GM23338 (cell line): ENCODE results near the gene FRMD4A. TPM values are rescaled to one million over a fixed set of nuclear protein-coding genes. Genes with fewer than 3 reads are reported as not detected.

Experiments
- ATAC-seq: fragments of 200-7000 bp; cut with Tn5 transposase; 3 replicates; pipeline ENCODE4 v1.9.1; 2020
- DNase-seq: peaks from one replicate; pipeline ENCODE4 v3.0.0-alpha.2; 2015; ENCODE audit warnings: low spot score
- H2AFZ ChIP-seq: fragments of 200-600 bp; sonication (generic); 2 replicates; pipeline ENCODE4 v1.8.0; 2016; ENCODE audit warnings: antibody characterized with exemption, mild to moderate bottlenecking, moderate library complexity
- H3F3A ChIP-seq: fragments of 200-600 bp; sonication (generic); replicated peaks from 2 replicates; pipeline ENCODE4 v1.8.0; 2017; ENCODE audit warnings: antibody characterized with exemption, mixed run types, low read depth
- H3K27ac ChIP-seq: fragments of 200-600 bp; sonication (generic); 2 replicates; pipeline ENCODE4 v1.6.1; 2016; ENCODE audit warnings: low read depth
- H3K27me3 ChIP-seq: fragments of 200-600 bp; sonication (generic); 2 replicates; pipeline ENCODE4 v1.8.0; 2016; ENCODE audit warnings: mild to moderate bottlenecking, mixed run types, moderate library complexity; ENCODE audit not compliant: insufficient read depth
- H3K36me3 ChIP-seq: fragments of 200-600 bp; sonication (generic); 2 replicates; pipeline ENCODE4 v1.8.0; 2016; ENCODE audit warnings: mild to moderate bottlenecking; ENCODE audit not compliant: insufficient read depth
- H3K4me1 ChIP-seq: fragments of 200-600 bp; sonication (generic); 2 replicates; pipeline ENCODE4 v1.8.0; 2016; ENCODE audit warnings: mild to moderate bottlenecking, moderate library complexity; ENCODE audit not compliant: insufficient read depth
- H3K4me2 ChIP-seq: fragments of 200-600 bp; sonication (generic); 2 replicates; pipeline ENCODE4 v1.7.1; 2017; ENCODE audit warnings: mixed run types
- H3K4me3 ChIP-seq: fragments of 200-600 bp; sonication (generic); 2 replicates; pipeline ENCODE4 v1.6.1; 2016; ENCODE audit warnings: mixed run types
- H3K79me2 ChIP-seq: fragments of 200-600 bp; sonication (generic); replicated peaks from 2 replicates; pipeline ENCODE4 v1.8.0; 2017; ENCODE audit warnings: mild to moderate bottlenecking; ENCODE audit not compliant: insufficient read depth
- H3K9me2 ChIP-seq: fragments of 200-600 bp; sonication (generic); 2 replicates; pipeline ENCODE4 v1.8.0; 2017; ENCODE audit not compliant: insufficient read depth
- H4K20me1 ChIP-seq: fragments of 200-600 bp; sonication (generic); replicated peaks from 2 replicates; pipeline ENCODE4 v1.8.0; 2017; ENCODE audit warnings: mild to moderate bottlenecking; ENCODE audit not compliant: insufficient read depth
- H3K27ac Mint-ChIP-seq: 2 replicates; pipeline ENCODE4 v1.8.0; 2020; ENCODE audit warnings: inconsistent platforms, mild to moderate bottlenecking, moderate library complexity, mixed read lengths
- H3K27me3 Mint-ChIP-seq: 3 replicates; pipeline ENCODE4 v1.8.0; 2022; ENCODE audit warnings: low read depth, mild to moderate bottlenecking, moderate library complexity, mixed read lengths, inconsistent platforms; ENCODE audit not compliant: insufficient read depth, poor library complexity
- H3K36me3 Mint-ChIP-seq: 3 replicates; pipeline ENCODE4 v1.8.0; 2021; ENCODE audit warnings: low read depth, mild to moderate bottlenecking, inconsistent platforms, moderate library complexity, mixed read lengths
- H3K4me1 Mint-ChIP-seq: 3 replicates; pipeline ENCODE4 v1.8.0; 2020; ENCODE audit warnings: mild to moderate bottlenecking, inconsistent platforms, mixed read lengths
- H3K4me3 Mint-ChIP-seq: 3 replicates; pipeline ENCODE4 v1.8.0; 2021; ENCODE audit warnings: moderate library complexity, mild to moderate bottlenecking, inconsistent platforms, mixed read lengths
- H3K9me3 Mint-ChIP-seq: 3 replicates; pipeline ENCODE4 v1.8.0; 2020; ENCODE audit warnings: moderate library complexity, mild to moderate bottlenecking, inconsistent platforms, mixed read lengths
- CREB1 ChIP-seq: fragments of 250-450 bp; sonication (Bioruptor Pico); IDR thresholded peaks from 2 replicates; pipeline ENCODE4 v1.5.0; 2020; ENCODE audit warnings: low read depth, mild to moderate bottlenecking, moderate library complexity
- CTCF ChIP-seq, 2 experiments: fragments of 200-600 bp in 1 of 2; sonication (generic) in 1 of 2; conservative IDR thresholded peaks; 2 replicates each; pipeline versions ENCODE4 v1.5.1 to v1.6.1; 2016 to 2017; ENCODE audit warnings: antibody characterized with exemption in 2 of 2, low read depth in 2 of 2, mild to moderate bottlenecking in 2 of 2, moderate library complexity in 1 of 2
- ETS1 ChIP-seq: IDR thresholded peaks from 2 replicates; pipeline ENCODE4 v1.6.1; 2016; ENCODE audit warnings: antibody characterized with exemption
- EZH2 ChIP-seq: fragments of 200-600 bp; sonication (generic); IDR thresholded peaks from one replicate; pipeline ENCODE4 v1.8.0; 2017; ENCODE audit warnings: antibody characterized with exemption, mild to moderate bottlenecking, low read depth; ENCODE audit not compliant: unreplicated experiment
- EZH2phosphoT487 ChIP-seq: fragments of 200-600 bp; sonication (generic); IDR thresholded peaks from one replicate; pipeline ENCODE4 v1.8.1; 2018; ENCODE audit warnings: antibody characterized with exemption; ENCODE audit not compliant: unreplicated experiment
- JUNB ChIP-seq: IDR thresholded peaks from one replicate; pipeline ENCODE4 v1.6.1; 2016; ENCODE audit warnings: antibody characterized with exemption; ENCODE audit not compliant: unreplicated experiment
- NANOG ChIP-seq: IDR thresholded peaks from 2 replicates; pipeline ENCODE4 v1.6.1; 2016; ENCODE audit warnings: antibody characterized with exemption, borderline replicate concordance
- POLR2AphosphoS5 ChIP-seq: IDR thresholded peaks from 2 replicates; pipeline ENCODE4 v1.6.1; 2016; ENCODE audit warnings: antibody characterized with exemption, low read depth
- REST ChIP-seq: IDR thresholded peaks from one replicate; pipeline ENCODE4 v1.6.1; 2018; ENCODE audit warnings: antibody characterized with exemption; ENCODE audit not compliant: unreplicated experiment
- STAT1 ChIP-seq: IDR thresholded peaks from one replicate; pipeline ENCODE4 v1.6.1; 2016; ENCODE audit warnings: antibody characterized with exemption; ENCODE audit not compliant: unreplicated experiment
- ZNF114 ChIP-seq: fragments of 250-450 bp; sonication (Bioruptor Pico); IDR thresholded peaks from 2 replicates; pipeline ENCODE4 v1.5.0; 2020; ENCODE audit warnings: mild to moderate bottlenecking, moderate library complexity
- ZNF331 ChIP-seq: fragments of 250-450 bp; sonication (Bioruptor Pico); IDR thresholded peaks from 2 replicates; pipeline ENCODE4 v1.5.0; 2020; ENCODE audit warnings: low read depth, mild to moderate bottlenecking, moderate library complexity
- ZNF462 ChIP-seq: fragments of 250-450 bp; sonication (Bioruptor Pico); IDR thresholded peaks from 2 replicates; pipeline ENCODE4 v1.5.0; 2020; ENCODE audit warnings: mild to moderate bottlenecking, moderate library complexity
- polyA plus RNA-seq: library from polyadenylated mRNA; unstranded; fragments of >200 nt; fragmentation: Nextera tagmentation; extraction: Ambion mirVana; gene quantifications from 2 replicates; pipeline ENCODE4 v1.2.1, GENCODE V29; 2016
- total RNA-seq: library from RNA; depleted of rRNA; stranded (reverse); fragments of >200 nt; shearing (Covaris generic); gene quantifications from 2 replicates; pipeline ENCODE4 v1.2.3, GENCODE V29; 2014

FRMD4A gene
- total and polyA plus RNA-seq, 2 experiments from 2014 or later = 14.0 to 20.1 TPM

- H3K27me3 Mint-ChIP-seq = peaks cover 11% of the 10 kb centered on the region
- no peak overlapping the region for H3K4me2 ChIP-seq
- H2AFZ ChIP-seq = no peak overlapping the region
- ATAC-seq (no peak), DNase-seq (no peak)
- TF ChIP-seq STAT1 (no peak), EZH2phosphoT487 (no peak), CTCF (conservative IDR thresholded peaks at IDR 0.05; ENCODE audit: low read depth in 2 of 2) (no peak), JUNB (no peak), ZNF114 (CRISPR knock-in tag) (no peak), POLR2AphosphoS5 (no peak), REST (no peak), NANOG (no peak), ZNF462 (CRISPR knock-in tag) (no peak), ETS1 (no peak), CREB1 (no peak), EZH2 (no peak), ZNF331 (CRISPR knock-in tag) (no peak)
- H4K20me1 ChIP-seq = no peaks in the 10 kb centered on the region
- H3K27ac ChIP-seq = no peak overlapping the region
- peaks cover 32% of the 10 kb centered on the region for H3K36me3 Mint-ChIP-seq
- H3K9me2 ChIP-seq = no peaks in the 10 kb centered on the region
- no peak overlapping the region for H3K4me3 ChIP-seq
- H3K4me3 Mint-ChIP-seq = no peak overlapping the region
- H3K27me3 ChIP-seq = no peaks in the 10 kb centered on the region
- H3K36me3 ChIP-seq = no peaks in the 10 kb centered on the region
- H3K9me3 Mint-ChIP-seq = no peaks in the 10 kb centered on the region
- peaks cover 63% of the 10 kb centered on the region for H3K4me1 Mint-ChIP-seq
- H3K4me1 ChIP-seq = peaks cover 39% of the 10 kb centered on the region
- H3K27ac Mint-ChIP-seq = peak overlapping the region; percentile 10; the same call in 1 of the 2 replicates
- no peaks in the 10 kb centered on the region for H3F3A ChIP-seq
- no peaks in the 10 kb centered on the region for H3K79me2 ChIP-seq
Observed at GRCh38 chr10:13703997-13704536, 626.7 kb downstream of the FRMD4A start.
